ENCODE data around the gene FAM83G.
"Not testable (repeated sequence)": the region's sequence is repeated elsewhere in the genome, so short reads cannot be mapped to it uniquely, and the experiment has no call there.

The FAM83G gene

DNA sequence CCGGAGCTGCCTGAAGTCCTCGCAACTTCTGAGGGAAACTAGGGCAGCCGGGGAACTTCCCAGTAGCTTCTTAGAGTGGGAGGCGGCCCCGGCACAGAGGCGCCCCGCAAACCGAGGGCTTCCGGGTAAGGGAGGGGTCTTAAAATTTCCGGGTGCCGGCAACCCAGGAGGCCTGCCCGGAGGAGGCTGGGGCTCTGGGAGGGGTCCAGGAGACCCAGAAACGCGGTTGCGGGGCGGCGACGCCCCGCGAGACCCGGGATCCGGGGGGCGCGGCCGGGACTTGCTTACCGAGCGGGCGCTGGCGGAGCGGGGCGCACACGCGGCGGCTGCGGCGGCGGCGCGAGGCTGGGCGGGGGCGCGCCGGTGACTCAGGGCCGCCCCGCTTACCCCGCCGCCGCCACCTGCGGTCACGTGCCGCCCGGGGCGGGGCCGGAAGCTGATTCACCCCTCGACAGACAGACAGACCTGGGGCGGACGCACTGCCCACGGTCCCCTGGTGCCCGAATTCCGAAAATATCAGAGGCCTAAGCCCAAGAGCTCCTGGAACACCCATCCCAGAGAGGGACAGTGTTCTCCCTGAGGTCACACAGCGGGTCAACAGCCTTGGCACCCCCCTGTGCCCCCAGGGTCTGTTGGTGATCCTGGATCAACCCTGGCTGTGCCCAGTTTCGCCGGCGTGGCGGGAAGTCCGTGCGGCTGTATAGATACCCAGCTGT, at the start of gene FAM83G:
Gene FAM83G, minus strand, starts transcription at position 344 of the 716 bp plus-strand sequence. CDS start 723 bp downstream, outside the sequence.
- no peak for DNase-seq

GRCh38 chr17:19048826-19049225, 44.3 kb upstream of the FAM83G start:
- not testable (repeated sequence) for DNase-seq

DNA sequence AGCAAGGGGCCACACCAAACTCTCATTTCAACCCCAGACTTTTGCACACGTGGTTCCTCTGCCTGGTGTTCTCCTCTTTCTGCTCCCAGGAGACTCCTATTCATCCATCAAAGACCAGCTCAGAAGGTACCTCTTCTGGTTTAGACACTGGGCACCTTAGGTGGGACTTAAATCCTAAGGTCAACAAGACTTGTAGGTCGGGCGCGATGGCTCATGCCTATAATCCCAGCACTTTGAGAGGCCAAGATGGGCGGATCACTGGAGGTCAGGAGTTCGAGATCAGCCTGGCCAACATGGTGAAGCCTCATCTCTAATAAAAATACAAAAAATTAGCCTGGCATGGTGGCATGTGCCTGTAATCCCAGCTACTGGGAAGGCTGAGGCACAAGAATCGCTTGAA, 42.9 kb upstream of the FAM83G start:
- not testable (repeated sequence) for DNase-seq

DNA sequence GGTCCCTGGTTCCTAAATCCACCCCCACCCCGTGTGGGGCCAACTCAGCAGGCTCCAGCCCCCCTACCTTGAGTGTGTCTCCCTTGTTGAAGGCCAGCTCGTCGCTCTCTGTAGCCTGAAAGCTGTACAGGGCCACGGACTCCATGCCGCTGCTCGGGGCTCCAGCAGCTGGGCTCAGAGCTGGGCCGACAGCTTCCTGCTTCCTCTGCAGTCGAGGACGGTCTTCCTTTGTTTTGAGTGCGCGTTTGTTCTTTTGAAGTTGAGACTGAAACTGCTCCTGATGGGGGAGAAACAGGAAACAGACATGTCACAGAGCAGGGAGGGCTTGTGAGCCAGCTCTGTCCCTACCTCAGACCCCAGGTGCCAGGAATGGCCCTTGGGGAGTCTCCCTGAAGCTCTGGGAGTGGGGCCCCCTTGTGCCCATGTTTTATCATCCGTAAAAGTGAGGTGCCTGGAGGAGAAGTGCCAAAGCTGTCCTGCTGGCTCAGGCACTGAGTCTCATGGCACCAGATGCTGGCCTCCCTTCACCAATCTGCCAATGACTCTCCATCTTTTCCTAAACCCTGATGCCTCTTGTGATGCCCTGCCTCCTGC, 42.3 kb upstream of the FAM83G start, which contains the start of gene GRAP:
Gene GRAP, minus strand, starts transcription at position 176 of the 594 bp plus-strand sequence. Its CDS starts 31 bp downstream, at position 145.
- DNase-seq = not testable (repeated sequence)

DNA sequence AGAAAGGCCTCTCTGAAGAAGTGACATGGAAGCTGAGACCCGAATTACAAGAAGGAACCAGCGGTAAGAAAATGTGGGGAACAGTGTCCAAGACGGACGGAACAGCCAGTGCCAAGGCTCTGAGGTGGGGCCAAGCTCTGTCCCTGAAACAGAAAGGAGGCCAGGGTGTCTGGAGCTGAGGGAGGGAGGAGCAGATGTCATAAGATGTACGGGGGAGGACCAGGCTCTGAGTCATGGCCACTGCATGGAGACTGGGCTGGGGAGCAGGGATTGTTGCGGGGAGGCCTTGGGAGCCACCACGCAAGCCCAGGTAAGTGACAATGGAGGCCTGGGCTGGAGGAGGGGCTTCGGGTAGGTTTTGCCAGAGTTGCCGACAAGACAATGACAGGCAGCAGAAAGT, 40.1 kb upstream of the FAM83G start:
- DNase-seq = not testable (repeated sequence)

- DNase-seq = not testable (repeated sequence)
Observed at GRCh38 chr17:19043032-19043431, 38.5 kb upstream of the FAM83G start.

DNA sequence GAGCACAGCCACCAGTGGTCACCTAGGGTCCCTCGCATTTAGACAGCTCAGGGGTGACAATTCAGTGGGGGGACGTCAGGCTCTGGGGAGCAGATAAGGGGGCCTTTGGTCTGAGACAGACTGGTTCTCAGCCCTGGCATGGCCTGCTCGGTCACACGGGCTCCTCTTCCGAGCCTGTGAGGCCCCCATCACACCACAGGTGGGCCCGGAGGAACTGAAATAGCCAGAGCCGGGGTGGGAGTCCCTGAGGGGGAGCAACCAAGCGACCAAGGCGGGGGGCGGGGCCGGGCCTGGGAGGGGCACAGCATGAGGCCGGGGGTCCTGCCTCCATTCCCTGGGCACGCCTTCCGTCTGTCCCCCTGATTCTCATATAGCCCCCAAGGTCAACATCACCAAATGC, 37.8 kb upstream of the FAM83G start:
- DNase-seq = not testable (repeated sequence)

DNA sequence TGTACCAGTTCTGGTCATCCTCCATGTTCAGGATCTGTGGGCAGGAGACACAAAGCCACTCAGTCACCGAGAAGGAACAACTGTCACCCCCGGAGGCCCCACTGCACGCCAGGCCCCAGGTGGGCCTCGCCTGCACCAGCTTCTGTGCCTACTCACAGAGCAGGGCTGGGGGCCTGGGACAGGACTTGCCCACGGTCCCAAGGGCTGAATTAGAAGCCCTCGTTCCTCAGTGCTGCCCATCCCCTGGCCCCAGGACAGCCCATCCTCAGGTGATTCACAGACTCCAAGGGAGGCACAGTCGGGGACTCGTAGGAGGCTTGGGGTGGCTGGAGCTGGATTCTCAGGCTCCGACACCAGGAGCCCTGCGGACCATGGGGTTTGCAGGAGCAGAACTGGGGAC, 37.3 kb upstream of the FAM83G start:
- not testable (repeated sequence) for DNase-seq

- DNase-seq = not testable (repeated sequence)
Observed at GRCh38 chr17:19040350-19040749, 35.8 kb upstream of the FAM83G start.

DNA sequence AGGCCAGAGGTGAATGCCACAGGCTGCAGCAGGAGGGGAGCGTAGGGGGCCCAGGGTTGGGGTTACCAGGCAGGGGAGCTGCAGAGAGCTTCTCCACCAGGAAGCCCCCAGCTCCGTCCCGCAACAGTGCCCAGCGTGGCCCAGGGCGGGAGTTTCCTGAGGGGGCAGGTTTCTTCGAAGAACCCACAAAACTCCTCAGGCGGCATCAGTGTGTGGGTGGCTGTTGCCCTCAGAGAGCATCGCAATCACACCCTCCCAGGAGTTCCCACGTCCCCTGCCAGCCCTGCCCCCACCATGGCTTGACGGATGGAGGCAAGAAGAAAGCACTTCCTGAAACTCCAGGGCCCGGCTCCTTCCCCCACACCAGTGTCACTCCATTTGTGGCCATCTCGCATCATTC, 34.2 kb upstream of the FAM83G start:
- DNase-seq = not testable (repeated sequence)

DNA sequence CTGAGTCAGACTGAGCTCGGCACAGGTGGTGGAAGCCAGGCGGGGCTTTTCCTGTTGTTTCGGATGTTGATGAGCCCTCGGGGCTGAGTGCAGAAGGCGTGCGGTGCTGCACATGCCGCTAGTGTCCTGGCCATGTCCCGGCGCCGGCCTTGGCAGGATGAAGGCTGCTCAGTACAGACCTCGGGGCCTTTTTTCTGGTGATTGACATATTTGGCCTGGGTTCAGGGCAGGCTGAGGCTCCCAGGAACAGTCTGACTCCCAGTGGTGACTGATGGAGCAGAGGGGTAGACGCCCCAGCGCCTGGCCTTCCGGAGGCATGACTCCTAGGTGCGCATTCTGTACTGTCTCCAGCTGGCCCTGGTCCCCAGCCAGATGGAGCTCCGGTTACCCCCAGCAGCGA, 33.4 kb upstream of the FAM83G start:
- not testable (repeated sequence) for DNase-seq

DNA sequence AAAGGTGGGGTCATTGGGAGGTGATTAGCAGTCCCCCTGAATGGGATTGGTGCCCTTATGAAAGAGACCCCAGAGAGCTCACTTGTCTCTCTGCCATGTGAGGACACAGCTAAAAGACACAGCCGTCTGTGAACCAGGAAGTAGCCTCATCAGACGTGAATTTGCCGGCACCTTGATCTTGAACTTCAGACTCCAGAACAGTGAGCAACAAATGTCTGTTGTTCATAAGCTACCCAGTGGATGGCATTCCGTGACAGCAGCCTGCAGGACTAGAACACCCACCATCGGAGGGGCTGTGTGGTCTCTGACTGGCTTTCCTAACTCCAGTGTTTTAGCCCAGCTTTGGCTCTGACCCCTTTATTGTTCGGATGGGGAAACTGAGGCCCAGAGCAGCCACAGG, 33.0 kb upstream of the FAM83G start:
- not testable (repeated sequence) for DNase-seq

GRCh38 chr17:19036186-19036585, 31.6 kb upstream of the FAM83G start:
- DNase-seq = not testable (repeated sequence)

DNA sequence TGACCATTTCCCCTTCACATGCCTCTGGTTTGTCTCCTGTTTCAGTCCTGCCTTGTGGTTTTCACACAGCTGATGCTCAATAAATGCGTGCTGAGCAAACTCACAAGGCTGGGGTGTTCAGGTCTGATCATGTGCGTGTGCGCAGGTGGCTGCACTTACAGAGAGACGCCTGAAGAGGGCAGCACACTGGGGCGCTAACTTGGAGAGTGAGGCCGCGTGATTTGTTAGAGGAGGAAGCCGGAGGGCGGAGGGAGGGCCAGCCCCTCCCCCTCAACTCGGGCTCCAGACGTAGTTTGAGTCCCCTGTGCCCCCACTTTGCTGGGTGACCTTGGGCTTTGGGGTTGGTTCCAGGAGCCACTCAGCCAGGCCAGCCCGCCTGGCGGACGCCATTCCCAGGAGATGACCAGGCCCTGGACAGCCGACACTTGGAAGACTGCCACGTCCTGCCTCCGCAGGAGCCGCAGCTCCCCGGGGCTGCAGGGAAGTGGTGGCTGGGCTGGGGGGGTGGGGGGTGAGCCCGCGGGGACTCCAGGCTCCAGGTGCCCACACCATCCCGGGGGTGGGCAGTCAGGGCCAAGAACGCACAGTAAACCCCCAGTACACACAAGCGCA, 27.9 kb upstream of the FAM83G start:
- not testable (repeated sequence) for DNase-seq

DNA sequence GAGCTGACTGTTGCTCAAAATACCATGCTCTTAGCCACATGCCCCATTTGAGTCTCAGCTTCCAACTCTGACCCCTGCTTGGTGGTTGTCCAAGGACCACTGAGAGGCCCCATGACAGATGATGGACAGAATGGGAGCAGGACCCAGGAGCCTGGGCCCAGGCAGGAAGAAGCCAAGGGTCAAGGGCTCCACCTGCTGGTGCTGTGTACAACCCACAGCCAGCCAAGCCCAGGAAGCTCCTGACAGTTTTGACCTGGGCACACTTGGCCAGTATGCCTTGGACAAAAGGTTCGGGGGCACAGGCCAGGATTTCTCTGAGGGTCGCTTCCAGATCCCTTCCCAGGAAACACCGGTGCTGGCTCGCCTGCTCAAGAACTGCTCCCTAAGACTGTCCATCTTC, 27.2 kb upstream of the FAM83G start:
- DNase-seq = not testable (repeated sequence)

DNA sequence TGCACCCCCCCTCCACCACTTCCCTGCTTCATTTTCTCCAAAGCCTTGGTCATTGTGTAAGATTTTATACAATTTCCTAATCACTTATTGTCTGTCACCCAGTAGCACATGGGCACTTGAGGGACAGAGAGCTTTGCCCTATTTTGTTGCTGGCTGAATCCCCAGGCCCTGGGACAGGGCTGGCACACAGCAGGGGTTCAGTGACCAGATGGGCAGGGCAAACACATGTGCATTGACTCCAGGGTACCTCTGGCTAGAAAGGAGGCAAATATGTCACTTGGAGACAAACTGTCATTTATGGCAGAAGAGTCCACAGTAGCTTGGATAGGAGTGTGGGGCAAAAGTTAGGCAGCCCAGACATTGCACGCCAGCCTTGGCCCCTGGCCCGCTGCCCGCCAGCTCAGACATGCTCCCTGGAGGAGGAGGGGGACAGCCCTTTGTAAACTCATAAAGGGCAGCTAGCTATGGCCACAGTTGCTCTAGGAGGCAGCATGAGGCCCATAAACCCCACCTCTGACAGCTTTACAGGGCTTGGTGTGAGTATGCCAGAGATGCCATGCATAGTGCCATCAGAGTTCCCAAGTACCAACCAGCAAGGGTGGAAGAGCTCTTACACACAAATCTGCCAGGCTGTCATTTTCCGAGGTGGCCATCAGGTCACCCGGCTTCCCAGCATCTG, 26.3 kb upstream of the FAM83G start:
- not testable (repeated sequence) for DNase-seq

DNA sequence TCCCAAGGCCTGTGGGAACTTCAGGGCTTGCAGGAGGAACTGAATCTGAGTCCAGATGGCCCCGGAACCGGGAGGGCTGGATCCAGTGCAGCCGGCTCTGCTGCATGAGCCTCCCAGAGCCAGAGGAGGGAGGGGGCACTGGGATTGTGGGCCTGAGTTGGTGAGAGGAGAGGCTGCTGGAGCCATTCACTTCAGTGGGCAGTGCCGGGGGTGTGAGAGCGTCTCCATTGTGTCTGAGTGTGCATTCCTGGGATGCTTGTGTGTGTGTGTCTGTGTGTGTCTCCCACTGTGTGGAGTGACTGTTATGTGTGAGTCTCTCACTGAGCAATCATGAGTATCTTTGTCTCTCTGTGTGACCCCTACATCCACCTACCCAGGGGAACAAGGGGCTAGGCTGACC, 25.2 kb upstream of the FAM83G start:
- DNase-seq = not testable (repeated sequence)

GRCh38 chr17:19028671-19029070, 24.1 kb upstream of the FAM83G start:
- not testable (repeated sequence) for DNase-seq

- no peak for DNase-seq
Observed at GRCh38 chr17:19024101-19025078, 19.8 kb upstream of the FAM83G start.

DNA sequence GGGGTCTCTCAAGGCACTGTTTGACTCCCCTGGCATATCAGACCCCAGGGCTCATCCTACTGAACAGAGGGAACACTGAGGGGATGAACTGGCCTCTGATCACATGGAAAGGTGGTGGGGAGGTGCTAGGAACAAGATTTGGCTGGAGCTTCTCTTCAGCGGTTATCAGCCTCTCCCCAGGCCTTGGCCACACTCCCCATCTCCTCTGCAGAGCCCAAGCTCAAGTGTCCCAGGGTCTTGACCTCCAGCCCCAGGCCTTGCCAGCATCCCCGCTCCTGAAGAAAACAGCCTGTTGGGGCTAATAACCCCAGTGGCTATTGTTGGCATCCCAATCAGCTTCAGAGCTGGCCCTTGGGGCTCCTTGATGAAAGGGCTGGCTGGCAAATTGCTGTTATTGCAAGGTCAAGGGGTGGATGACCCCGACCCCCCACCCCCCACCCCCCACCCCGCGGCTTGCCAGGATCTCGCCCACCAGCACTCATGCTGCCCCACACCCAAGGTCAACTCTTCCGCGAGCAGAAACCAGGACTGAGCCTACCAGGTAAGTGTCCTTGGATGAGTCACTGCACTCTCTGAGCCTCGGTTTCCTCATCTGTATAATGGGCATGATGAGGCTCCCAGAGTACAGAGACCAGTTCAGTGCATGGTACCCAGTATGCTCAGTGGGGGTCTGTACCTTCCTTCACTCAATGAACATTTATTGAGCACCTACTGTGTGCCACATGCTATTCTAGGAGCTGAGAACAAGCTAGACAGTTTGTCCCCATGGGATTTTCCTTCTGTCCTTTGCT, 18.8 kb upstream of the FAM83G start:
- DNase-seq = no peak

GRCh38 chr17:19022747-19023146, 18.2 kb upstream of the FAM83G start:
- DNase-seq = no peak

Measured in NCI-H1694 treated with DMSO at 0.1 percent for 48 hours (cell line).